ENCODE measurements around the gene RNF220.

DNA sequence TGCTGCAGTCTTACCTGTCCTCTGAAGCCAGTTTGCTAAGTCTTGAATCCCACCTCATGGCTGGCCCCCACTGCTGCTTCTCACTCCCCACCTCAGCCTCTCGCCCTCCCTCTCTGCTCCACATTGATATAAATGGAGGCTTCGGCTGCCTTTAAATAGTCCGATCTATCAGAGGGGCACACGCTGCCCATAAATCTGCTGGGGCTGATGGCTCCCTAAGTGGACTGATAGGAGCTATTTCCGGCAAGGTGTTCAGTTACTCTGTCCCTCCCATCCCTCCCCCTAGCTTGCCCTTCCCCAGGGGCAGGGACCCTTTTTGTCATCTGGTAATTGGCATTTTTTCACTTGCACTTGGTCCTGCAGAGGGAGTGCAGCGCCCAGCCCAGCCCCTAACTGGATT is 160.8 kb downstream of the RNF220 start:
- no peak for TF ChIP-seq CTCF (IDR thresholded peaks at IDR 0.05)
- no peak for TF ChIP-seq POLR2AphosphoS5 (IDR thresholded peaks at IDR 0.05; ENCODE audit: insufficient read depth in 1 of 2, low read depth in 1 of 2)
